Adipose tissue (tissue), 3 donors: ENCODE data around the gene SOX30. TPM values are rescaled to one million over a fixed set of nuclear protein-coding genes. Genes with fewer than 3 reads are reported as not detected.

Experiments used
- H3K27ac ChIP-seq: one replicate; pipeline ENCODE4 v1.5.1; 2013; ENCODE audit warnings: low read depth, low read length
- WGBS, 3 donors: extraction: QIAGEN DNeasy Blood & Tissue Kit; methylation state at CpG; one replicate each; pipeline ENCODE4 v1.1.7; 2013; 5-methylcytosine and 5-hydroxymethylcytosine counted together
- polyA plus RNA-seq, 3 donors: library from polyadenylated mRNA; stranded (reverse); fragments of 200-250 nt; gene quantifications; one replicate each; pipeline ENCODE4 v1.2.3, GENCODE V29; 2013
- donor health status: healthy with polysubstance abuse.
- donor health status: Bipolar disorder and iron deficiency.
- donor health status: healthy.

Gene SOX30
- polyA plus RNA-seq, 3 donors = 0.03 to 0.07 TPM; not detected in 1

DNA sequence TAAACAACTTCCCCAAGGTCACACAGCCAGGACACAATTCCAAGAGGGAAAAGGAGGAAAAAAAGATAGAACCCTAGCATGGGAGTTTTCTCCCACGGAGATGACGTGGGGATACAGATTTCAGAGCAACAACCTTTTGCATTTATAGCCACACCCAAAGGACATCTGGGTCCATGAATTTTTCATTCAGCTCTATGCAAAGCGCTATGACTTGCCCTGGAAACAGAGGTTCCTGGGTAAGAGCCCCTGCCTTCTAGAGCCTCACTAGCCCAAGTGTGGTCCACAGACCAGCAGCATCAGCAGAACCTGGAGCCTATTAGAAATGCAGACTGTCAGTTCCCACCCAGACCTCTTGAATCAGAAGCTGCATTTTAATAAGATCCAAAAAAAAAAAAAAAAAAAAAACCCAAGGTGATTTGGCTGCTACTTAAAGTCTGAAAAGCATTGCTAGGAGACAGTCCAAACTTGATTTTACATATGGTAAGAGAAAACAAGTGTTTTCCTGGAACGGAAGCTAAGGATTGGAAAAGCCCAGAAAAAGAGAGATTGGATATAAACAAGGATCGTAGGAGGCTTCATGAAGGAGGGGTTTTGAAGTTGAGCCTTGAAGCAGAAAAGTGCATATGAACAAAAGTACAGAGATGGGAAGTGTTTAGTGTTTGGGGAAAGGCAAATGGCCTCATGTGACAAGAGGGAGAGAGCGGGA lies 59.0 kb downstream of the SOX30 start:
- WGBS, 3 donors = 82 to 86% (median 86%) methylated on average over 6 of the region's 6 CpGs
- no peak overlapping the region for H3K27ac ChIP-seq

DNA sequence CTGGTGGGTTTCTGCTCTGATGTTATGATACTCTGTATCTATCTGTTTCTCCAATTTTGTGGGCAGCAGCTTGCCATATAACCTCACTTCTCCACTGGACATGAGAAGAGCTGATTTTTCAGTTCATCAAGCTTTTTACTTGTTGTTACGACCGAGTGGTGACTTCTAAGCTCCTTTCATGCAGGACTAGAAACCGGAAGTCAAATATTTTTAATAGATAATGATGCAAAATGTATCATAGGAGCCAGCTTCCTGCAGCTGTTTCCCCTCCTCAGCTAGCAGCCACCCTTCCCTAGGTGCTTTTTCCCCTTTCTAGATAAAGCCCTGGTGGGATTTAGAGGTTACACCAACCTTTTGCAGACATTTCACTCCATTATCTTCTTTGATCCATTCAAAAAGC lies 59.6 kb downstream of the SOX30 start:
- 31 to 52% (median 47%) methylated on average over 3 of the region's 3 CpGs for WGBS, 3 donors
- H3K27ac ChIP-seq = no peak overlapping the region

GRCh38 chr5:157590478-157590877 lies 61.8 kb downstream of the SOX30 start:
- H3K27ac ChIP-seq = no peak overlapping the region

- 68 to 91% (median 87%) methylated on average over 1 of the region's 1 CpG for WGBS, 3 donors
- H3K27ac ChIP-seq = no peak overlapping the region
Observed at GRCh38 chr5:157584628-157585027, 67.6 kb downstream of the SOX30 start.

- no peak overlapping the region for H3K27ac ChIP-seq
- WGBS, 3 donors = 65 to 77% (median 74%) methylated on average over 10 of the region's 10 CpGs
Observed at GRCh38 chr5:157582731-157583620, 69.3 kb downstream of the SOX30 start.

- no peak overlapping the region for H3K27ac ChIP-seq
- 83 to 91% (median 85%) methylated on average over 5 of the region's 5 CpGs for WGBS, 3 donors
Observed at GRCh38 chr5:157581901-157582300, 70.3 kb downstream of the SOX30 start.

GRCh38 chr5:157578079-157578780 lies 74.0 kb downstream of the SOX30 start:
- 78 to 90% (median 90%) methylated on average over 6 of the region's 6 CpGs for WGBS, 3 donors
- no peak overlapping the region for H3K27ac ChIP-seq

DNA sequence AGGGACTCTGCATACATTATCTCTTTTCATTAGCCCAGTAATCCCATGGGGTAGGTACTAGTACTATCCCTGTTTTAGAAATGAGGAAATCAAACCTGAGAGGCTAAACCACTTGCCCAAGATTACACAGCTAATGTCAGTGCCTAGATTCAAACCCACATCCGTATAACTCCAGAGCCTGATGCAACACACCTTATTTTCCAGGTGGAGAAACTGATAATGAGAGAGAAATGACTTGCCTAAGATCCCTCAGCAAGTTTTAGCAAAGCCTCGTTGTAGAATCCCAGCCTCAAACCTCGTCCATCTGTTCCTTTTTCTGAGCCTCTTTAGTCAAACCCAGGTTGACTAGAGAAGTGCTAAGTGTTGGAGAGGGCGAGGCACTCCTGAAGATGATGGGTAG lies 75.6 kb downstream of the SOX30 start:
- H3K27ac ChIP-seq = no peak overlapping the region
- WGBS, 3 donors = 69 to 80% (median 74%) methylated on average over 4 of the region's 4 CpGs

Other genes with a start within 250 kb of the SOX30 start
- under 1 TPM; 0.02 to 0.30 (median 0.11) TPM for gene NIPAL4, start 192.2 kb downstream of the SOX30 start, polyA plus RNA-seq
- 1 to 10 TPM in 2 of 3 donors, under 1 TPM in 1; 0.60 to 4.9 (median 2.5) TPM for gene ADAM19, start 76.7 kb downstream of the SOX30 start, polyA plus RNA-seq
- not detected for gene C5orf52, start 19.1 kb upstream of the SOX30 start, polyA plus RNA-seq
- gene THG1L, start 79.0 kb upstream of the SOX30 start, polyA plus RNA-seq = 10 to 100 TPM in 2 of 3 donors, 1 to 10 TPM in 1; 9.0 to 13.5 (median 11.7) TPM
- gene LSM11, start 91.3 kb upstream of the SOX30 start, polyA plus RNA-seq = 1 to 10 TPM in 1 of 3 donors, under 1 TPM in 2; 0.82 to 1.4 (median 0.90) TPM
- 10 to 100 TPM; 29.6 to 41.2 (median 29.7) TPM for gene CLINT1, start 206.7 kb upstream of the SOX30 start, polyA plus RNA-seq